SU-DHL-6 (cell line): ENCODE measurements around the gene RAD51B.

Experiments
- H2AFZ ChIP-seq: fragments of 200-600 bp; sonication (generic); 2 replicates; pipeline ENCODE4 v1.6.1; 2014; ENCODE audit warnings: low read depth, mild to moderate bottlenecking, moderate library complexity, mixed read lengths, antibody characterized with exemption, low read length; ENCODE audit not compliant: severe bottlenecking
- H3F3A ChIP-seq: fragments of 200-600 bp; shearing (Covaris generic); 2 replicates; pipeline ENCODE4 v1.6.0; 2016; ENCODE audit warnings: antibody characterized with exemption, mild to moderate bottlenecking; ENCODE audit not compliant: insufficient read depth
- H3K27ac ChIP-seq: fragments of 200-600 bp; sonication (generic); 2 replicates; pipeline ENCODE4 v1.5.1; 2016; ENCODE audit warnings: low read depth, mild to moderate bottlenecking, low read length, moderate library complexity, mixed read lengths
- H3K27me3 ChIP-seq: fragments of 200-600 bp; sonication (generic), shearing (Covaris generic); 2 replicates; pipeline ENCODE4 v1.6.0; 2014; ENCODE audit warnings: mild to moderate bottlenecking, low read length
- H3K36me3 ChIP-seq: fragments of 200-600 bp; sonication (generic); 2 replicates; pipeline ENCODE4 v1.6.1; 2014; ENCODE audit warnings: mild to moderate bottlenecking, low read length, mixed read lengths
- H3K4me2 ChIP-seq: fragments of 300-600, 200-600 bp; shearing (Covaris generic), sonication (generic); 2 replicates; pipeline ENCODE4 v1.6.0; 2014; ENCODE audit warnings: low read length, low read depth, mild to moderate bottlenecking; ENCODE audit not compliant: poor library complexity, severe bottlenecking
- H3K4me3 ChIP-seq: fragments of 200-600 bp; sonication (generic); 2 replicates; pipeline ENCODE4 v1.5.1; 2014; ENCODE audit warnings: antibody characterized with exemption, low read length, mild to moderate bottlenecking, mixed read lengths; ENCODE audit not compliant: insufficient read depth, poor library complexity, severe bottlenecking
- H3K79me2 ChIP-seq: fragments of 200-600 bp; sonication (generic); 2 replicates; pipeline ENCODE4 v1.6.1; 2014; ENCODE audit warnings: mild to moderate bottlenecking, low read length, moderate library complexity; ENCODE audit not compliant: insufficient read depth
- H3K9ac ChIP-seq: fragments of 200-600 bp; sonication (generic); 2 replicates; pipeline ENCODE4 v1.7.0; 2014; ENCODE audit warnings: mild to moderate bottlenecking, low read length
- H3K9me2 ChIP-seq: fragments of 200-600 bp; sonication (generic); replicated peaks from 2 replicates; pipeline ENCODE4 v1.6.1; 2014; ENCODE audit warnings: low read length; ENCODE audit not compliant: insufficient read depth
- H3K9me3 ChIP-seq: fragments of 200-600 bp; sonication (generic); 2 replicates; pipeline ENCODE4 v1.6.1; 2014; ENCODE audit warnings: low read length, mixed read lengths; ENCODE audit not compliant: insufficient read depth
- H4K20me1 ChIP-seq: fragments of 200-600 bp; sonication (generic); 2 replicates; pipeline ENCODE4 v1.6.1; 2014; ENCODE audit warnings: low read depth, mild to moderate bottlenecking, antibody characterized with exemption, low read length, moderate library complexity, mixed read lengths
- EZH2phosphoT487 ChIP-seq: fragments of 200-600 bp; sonication (generic), shearing (Covaris generic); conservative IDR thresholded peaks from 2 replicates; pipeline ENCODE4 v1.6.1; 2018; ENCODE audit warnings: mild to moderate bottlenecking, antibody characterized with exemption, low read length, moderate library complexity, mixed read lengths
- TF ChIP-seq, protein P1 (sequence below): fragments of 200-600 bp; sonication (generic); IDR thresholded peaks from one replicate; pipeline ENCODE4 v1.5.1; 2017; ENCODE audit warnings: antibody characterized with exemption, mild to moderate bottlenecking, low read length, moderate library complexity; ENCODE audit not compliant: insufficient read depth, poor library complexity, severe bottlenecking

Gene RAD51B

DNA sequence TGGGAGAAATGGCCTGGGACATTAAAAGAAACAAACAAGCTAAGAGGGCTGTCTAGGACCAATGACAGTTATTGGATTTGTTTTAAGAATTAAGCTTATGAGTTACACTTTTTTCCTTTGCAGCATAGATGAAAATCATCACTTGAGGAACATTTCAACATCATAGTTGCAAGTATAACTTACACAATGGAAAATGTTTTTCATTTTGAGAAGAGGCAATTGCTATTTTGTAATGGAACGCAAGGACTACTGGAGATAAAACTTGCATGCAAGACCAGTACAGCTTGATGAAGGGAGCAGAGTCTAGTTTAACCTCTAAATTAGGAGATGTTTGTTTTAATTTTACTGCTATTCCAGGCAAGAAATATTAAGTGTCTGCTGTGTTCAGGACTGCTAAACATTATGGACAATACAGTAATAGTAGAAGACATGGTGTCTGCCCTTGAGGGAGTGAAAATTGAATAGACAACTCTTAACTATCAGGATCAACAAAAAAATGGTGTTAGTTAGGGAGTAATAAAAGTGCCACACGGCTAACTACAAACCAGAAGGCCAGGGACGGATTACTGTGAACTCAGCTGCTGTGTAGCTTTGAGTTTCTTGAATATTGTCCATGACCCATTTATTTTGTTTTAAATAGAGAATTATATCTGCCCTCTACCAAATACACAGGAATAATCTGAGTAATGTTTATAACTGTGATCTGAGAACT, 374.5 kb downstream of the RAD51B start:
- no peaks in the 10 kb centered on the region for H3K27me3 ChIP-seq
- no peak overlapping the region for H3K4me2 ChIP-seq
- no peak overlapping the region for H3K4me3 ChIP-seq
- no peak overlapping the region for H2AFZ ChIP-seq
- no peak overlapping the region for H3K9ac ChIP-seq
- no peaks in the 10 kb centered on the region for H3K9me3 ChIP-seq
- no peaks in the 10 kb centered on the region for H3K79me2 ChIP-seq
- no peaks in the 10 kb centered on the region for H4K20me1 ChIP-seq
- no peaks in the 10 kb centered on the region for H3K9me2 ChIP-seq
- H3F3A ChIP-seq: no peaks in the 10 kb centered on the region
- H3K27ac ChIP-seq: no peak overlapping the region
- H3K36me3 ChIP-seq: no peaks in the 10 kb centered on the region
- no peak for TF ChIP-seq EZH2phosphoT487
- TF ChIP-seq, protein P1, sequence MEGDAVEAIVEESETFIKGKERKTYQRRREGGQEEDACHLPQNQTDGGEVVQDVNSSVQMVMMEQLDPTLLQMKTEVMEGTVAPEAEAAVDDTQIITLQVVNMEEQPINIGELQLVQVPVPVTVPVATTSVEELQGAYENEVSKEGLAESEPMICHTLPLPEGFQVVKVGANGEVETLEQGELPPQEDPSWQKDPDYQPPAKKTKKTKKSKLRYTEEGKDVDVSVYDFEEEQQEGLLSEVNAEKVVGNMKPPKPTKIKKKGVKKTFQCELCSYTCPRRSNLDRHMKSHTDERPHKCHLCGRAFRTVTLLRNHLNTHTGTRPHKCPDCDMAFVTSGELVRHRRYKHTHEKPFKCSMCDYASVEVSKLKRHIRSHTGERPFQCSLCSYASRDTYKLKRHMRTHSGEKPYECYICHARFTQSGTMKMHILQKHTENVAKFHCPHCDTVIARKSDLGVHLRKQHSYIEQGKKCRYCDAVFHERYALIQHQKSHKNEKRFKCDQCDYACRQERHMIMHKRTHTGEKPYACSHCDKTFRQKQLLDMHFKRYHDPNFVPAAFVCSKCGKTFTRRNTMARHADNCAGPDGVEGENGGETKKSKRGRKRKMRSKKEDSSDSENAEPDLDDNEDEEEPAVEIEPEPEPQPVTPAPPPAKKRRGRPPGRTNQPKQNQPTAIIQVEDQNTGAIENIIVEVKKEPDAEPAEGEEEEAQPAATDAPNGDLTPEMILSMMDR: no peak

DNA sequence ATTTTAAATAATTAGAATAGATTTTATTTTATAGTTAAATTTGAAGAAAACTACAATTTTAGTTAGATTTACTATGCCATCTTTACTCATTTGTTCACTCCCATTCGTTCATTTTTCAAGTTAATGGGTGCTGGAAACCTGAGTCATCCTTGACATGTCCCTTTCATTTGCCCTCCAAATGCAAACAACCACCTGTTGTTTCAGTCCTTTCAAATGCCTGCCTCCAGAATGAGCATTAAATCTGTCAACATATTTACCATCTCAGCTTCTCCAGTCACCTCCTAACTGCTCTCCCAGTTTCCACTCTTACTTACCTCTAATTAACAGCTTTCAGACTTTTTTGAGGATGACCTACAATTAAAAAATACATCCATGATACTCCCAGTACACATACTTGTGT, 375.5 kb downstream of the RAD51B start:
- TF ChIP-seq, protein P1: no peak
- TF ChIP-seq EZH2phosphoT487: no peak
- Histone ChIP-seq H3K9me3 (no peaks in the 10 kb centered on the region), H3K4me2 (no peak overlapping the region), H2AFZ (no peak overlapping the region), H3K27me3 (no peaks in the 10 kb centered on the region), H3K9me2 (no peaks in the 10 kb centered on the region), H3F3A (no peaks in the 10 kb centered on the region), H3K4me3 (no peak overlapping the region), H4K20me1 (no peaks in the 10 kb centered on the region), H3K27ac (no peak overlapping the region), H3K9ac (no peak overlapping the region), H3K79me2 (no peaks in the 10 kb centered on the region), H3K36me3 (no peaks in the 10 kb centered on the region)

GRCh38 chr14:68198713-68199495, 379.3 kb downstream of the RAD51B start:
- H3K9me3 ChIP-seq: no peaks in the 10 kb centered on the region
- H3K9me2 ChIP-seq: no peaks in the 10 kb centered on the region
- TF ChIP-seq, protein P1: no peak
- no peak for TF ChIP-seq EZH2phosphoT487
- no peak overlapping the region for H3K9ac ChIP-seq
- H3K4me3 ChIP-seq: no peak overlapping the region
- no peaks in the 10 kb centered on the region for H4K20me1 ChIP-seq
- H3K4me2 ChIP-seq: no peak overlapping the region
- no peaks in the 10 kb centered on the region for H3K79me2 ChIP-seq
- no peaks in the 10 kb centered on the region for H3K36me3 ChIP-seq
- no peaks in the 10 kb centered on the region for H3K27me3 ChIP-seq
- H2AFZ ChIP-seq: no peak overlapping the region
- H3F3A ChIP-seq: no peaks in the 10 kb centered on the region
- no peak overlapping the region for H3K27ac ChIP-seq
